Brain microvascular endothelial cell (primary cell): Measurements from ENCODE around the gene FNDC10.

Source experiments
- DNase-seq: peaks from one replicate; pipeline ENCODE4 v3.0.0-alpha.2; 2020
- H3K27ac ChIP-seq: fragments of 250-450 bp; sonication (Bioruptor Pico); 2 replicates; pipeline ENCODE4 v1.5.1; 2020; ENCODE audit warnings: mild to moderate bottlenecking, moderate library complexity
- H3K27me3 ChIP-seq: fragments of 250-450 bp; sonication (Bioruptor Pico); replicated peaks from 2 replicates; pipeline ENCODE4 v1.5.1; 2020; ENCODE audit warnings: mild to moderate bottlenecking
- H3K36me3 ChIP-seq: fragments of 250-450 bp; sonication (Bioruptor Pico); replicated peaks from 2 replicates; pipeline ENCODE4 v1.5.1; 2020; ENCODE audit warnings: mild to moderate bottlenecking
- H3K4me3 ChIP-seq: 2 replicates; pipeline ENCODE4 v1.5.1; 2011; ENCODE audit warnings: low read depth, mild to moderate bottlenecking, control low read depth, low read length, moderate library complexity
- in situ Hi-C: cut with HindIII; loops from 2 replicates; pipeline ENCODE4 v1.10.0; 2017; ENCODE audit warnings: low sequenced_read_pairs, low pct_ligation_motif_present
- TF ChIP-seq, protein P1 (sequence below): IDR thresholded peaks from 2 replicates; pipeline ENCODE4 v1.5.1; 2011; ENCODE audit warnings: low read depth, mild to moderate bottlenecking, moderate library complexity, low read length, control low read depth, inconsistent platforms; ENCODE audit errors: missing control alignments

Gene FNDC10

GRCh38 chr1:1631782-1632420 lies 32.0 kb upstream of the FNDC10 start, which contains the start of gene MMP23B:
TSS of gene MMP23B (plus strand) at chr1:1632173. CDS start at chr1:1632219, 46 bp downstream.
- TF ChIP-seq, protein P1, sequence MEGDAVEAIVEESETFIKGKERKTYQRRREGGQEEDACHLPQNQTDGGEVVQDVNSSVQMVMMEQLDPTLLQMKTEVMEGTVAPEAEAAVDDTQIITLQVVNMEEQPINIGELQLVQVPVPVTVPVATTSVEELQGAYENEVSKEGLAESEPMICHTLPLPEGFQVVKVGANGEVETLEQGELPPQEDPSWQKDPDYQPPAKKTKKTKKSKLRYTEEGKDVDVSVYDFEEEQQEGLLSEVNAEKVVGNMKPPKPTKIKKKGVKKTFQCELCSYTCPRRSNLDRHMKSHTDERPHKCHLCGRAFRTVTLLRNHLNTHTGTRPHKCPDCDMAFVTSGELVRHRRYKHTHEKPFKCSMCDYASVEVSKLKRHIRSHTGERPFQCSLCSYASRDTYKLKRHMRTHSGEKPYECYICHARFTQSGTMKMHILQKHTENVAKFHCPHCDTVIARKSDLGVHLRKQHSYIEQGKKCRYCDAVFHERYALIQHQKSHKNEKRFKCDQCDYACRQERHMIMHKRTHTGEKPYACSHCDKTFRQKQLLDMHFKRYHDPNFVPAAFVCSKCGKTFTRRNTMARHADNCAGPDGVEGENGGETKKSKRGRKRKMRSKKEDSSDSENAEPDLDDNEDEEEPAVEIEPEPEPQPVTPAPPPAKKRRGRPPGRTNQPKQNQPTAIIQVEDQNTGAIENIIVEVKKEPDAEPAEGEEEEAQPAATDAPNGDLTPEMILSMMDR, result no peak
- in situ Hi-C loops, result no loop called here
- no peak within 1 kb of the TSS for H3K27ac ChIP-seq
- peaks cover 17% of the 10 kb centered on the region for H3K27me3 ChIP-seq
- H3K4me3 ChIP-seq, result no peak within 1 kb of the TSS
- peaks cover 9% of the 10 kb centered on the region for H3K36me3 ChIP-seq
- no peak for DNase-seq

- H3K36me3 ChIP-seq, result peaks cover 4% of the 10 kb centered on the region
- H3K4me3 ChIP-seq, result no peak overlapping the region
- peaks cover 17% of the 10 kb centered on the region for H3K27me3 ChIP-seq
- TF ChIP-seq, protein P1, result no peak
- DNase-seq, result no peak
- in situ Hi-C loops, result no loop called here
- no peak overlapping the region for H3K27ac ChIP-seq
Observed at GRCh38 chr1:1630965-1631781, 31.2 kb upstream of the FNDC10 start.

GRCh38 chr1:1630191-1630964 lies 30.4 kb upstream of the FNDC10 start:
- H3K4me3 ChIP-seq, result no peak overlapping the region
- in situ Hi-C loops, result no loop called here
- H3K27ac ChIP-seq, result no peak overlapping the region
- peaks cover 17% of the 10 kb centered on the region for H3K27me3 ChIP-seq
- peaks cover 4% of the 10 kb centered on the region for H3K36me3 ChIP-seq
- TF ChIP-seq, protein P1, result no peak
- DNase-seq, result peak; percentile 56

GRCh38 chr1:1629430-1630190 lies 29.7 kb upstream of the FNDC10 start:
- no peak overlapping the region for H3K27ac ChIP-seq
- H3K27me3 ChIP-seq, result peaks cover 17% of the 10 kb centered on the region
- in situ Hi-C loops, result no loop called here
- H3K4me3 ChIP-seq, result no peak overlapping the region
- DNase-seq, result no peak
- H3K36me3 ChIP-seq, result peaks cover 4% of the 10 kb centered on the region
- TF ChIP-seq, protein P1, result no peak

DNA sequence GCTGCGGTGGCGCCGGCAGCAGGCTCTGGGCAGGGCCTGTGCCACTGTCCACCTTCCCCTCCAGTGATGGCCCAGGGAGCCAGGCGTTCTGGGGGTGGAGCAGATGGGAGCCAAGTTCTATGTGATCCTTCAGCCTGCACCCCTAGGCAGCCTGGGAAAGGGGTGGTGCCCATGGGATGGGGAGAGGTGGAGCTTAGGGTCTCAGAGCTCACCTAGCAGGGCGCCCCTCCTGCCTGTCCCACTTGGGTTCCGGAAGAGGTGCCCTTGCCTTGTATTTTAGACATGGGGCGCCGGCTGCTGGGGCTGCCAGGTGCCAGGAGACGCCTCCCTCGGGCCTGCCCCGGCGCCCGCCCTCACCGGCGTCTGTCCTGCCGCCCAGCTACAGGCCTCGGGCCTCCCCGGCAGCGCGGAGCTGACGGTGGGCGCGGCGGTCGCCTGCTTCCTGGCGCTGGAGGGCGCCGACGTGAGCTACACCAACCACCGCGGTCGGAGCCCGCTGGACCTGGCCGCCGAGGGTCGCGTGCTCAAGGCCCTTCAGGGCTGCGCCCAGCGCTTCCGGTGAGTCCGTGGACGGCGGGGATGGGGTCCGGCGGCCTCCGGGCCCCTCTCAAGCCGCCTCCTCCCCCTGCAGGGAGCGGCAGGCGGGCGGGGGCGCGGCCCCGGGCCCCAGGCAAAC lies 29.0 kb upstream of the FNDC10 start:
- no peak overlapping the region for H3K4me3 ChIP-seq
- in situ Hi-C loops, result no loop called here
- H3K27ac ChIP-seq, result no peak overlapping the region
- no peak for DNase-seq
- H3K36me3 ChIP-seq, result peaks cover 4% of the 10 kb centered on the region
- H3K27me3 ChIP-seq, result peaks cover 17% of the 10 kb centered on the region
- TF ChIP-seq, protein P1, result no peak
